Fibroblast of lung (primary cell): ENCODE data around the gene MICAL3. TPM values are rescaled to one million over a fixed set of nuclear protein-coding genes. Genes with fewer than 3 reads are reported as not detected.
A peak's percentile ranks its signal among the peaks of the same experiment; 100 is the strongest.
"Not testable (repeated sequence)": the region's sequence is repeated elsewhere in the genome, so short reads cannot be mapped to it uniquely, and the experiment has no call there.

Experiments
- DNase-seq, 2 donors: peaks; one replicate each; pipeline versions ENCODE4 v3.0.0 to v3.0.0-alpha.2; 2010; ENCODE audit warnings: low read depth in 2 of 2
- H2AFZ ChIP-seq: 2 replicates; pipeline ENCODE4 v1.5.1; 2012; ENCODE audit warnings: low read length, control low read depth, inconsistent platforms
- H3K27ac ChIP-seq: 2 replicates; pipeline ENCODE4 v1.5.1; 2011; ENCODE audit warnings: low read length, control low read depth; ENCODE audit not compliant: insufficient read depth
- H3K27me3 ChIP-seq: 2 replicates; pipeline ENCODE4 v1.5.1; 2011; ENCODE audit warnings: mild to moderate bottlenecking, low read length; ENCODE audit not compliant: control insufficient read depth, insufficient read depth
- H3K36me3 ChIP-seq: 2 replicates; pipeline ENCODE4 v1.5.1; 2011; ENCODE audit warnings: low read length; ENCODE audit not compliant: control insufficient read depth, insufficient read depth
- H3K4me1 ChIP-seq: 2 replicates; pipeline ENCODE4 v1.5.1; 2011; ENCODE audit warnings: low read length; ENCODE audit not compliant: control insufficient read depth, insufficient read depth; ENCODE audit errors: extremely low read depth
- H3K4me2 ChIP-seq: 2 replicates; pipeline ENCODE4 v1.5.1; 2011; ENCODE audit warnings: low read length, control low read depth; ENCODE audit not compliant: insufficient read depth; ENCODE audit errors: extremely low read depth
- H3K4me3 ChIP-seq, 4 experiments: fragments of 200-600 bp in 1 of 4; sonication (generic) in 1 of 4; replicated peaks in 1 of 4; 2 replicates each; pipeline ENCODE4 v1.5.1; 2011 to 2016; ENCODE audit warnings: low read length in 4 of 4, low read depth in 3 of 4, mild to moderate bottlenecking in 3 of 4, control low read depth in 2 of 4, inconsistent platforms in 1 of 4, mixed read lengths in 1 of 4; ENCODE audit not compliant: insufficient read depth in 1 of 4; ENCODE audit errors: control extremely low read depth in 1 of 4
- H3K79me2 ChIP-seq: 2 replicates; pipeline ENCODE4 v1.5.1; 2012; ENCODE audit warnings: mild to moderate bottlenecking, low read length, inconsistent platforms; ENCODE audit not compliant: control insufficient read depth, insufficient read depth
- H3K9ac ChIP-seq: 2 replicates; pipeline ENCODE4 v1.5.1; 2011; ENCODE audit warnings: mild to moderate bottlenecking, low read length, control low read depth; ENCODE audit not compliant: insufficient read depth
- H3K9me3 ChIP-seq: 2 replicates; pipeline ENCODE4 v1.5.1; 2012; ENCODE audit warnings: low read depth, low read length; ENCODE audit not compliant: control insufficient read depth, insufficient read depth
- H4K20me1 ChIP-seq: 2 replicates; pipeline ENCODE4 v1.5.1; 2011; ENCODE audit warnings: low read length; ENCODE audit not compliant: control insufficient read depth, insufficient read depth; ENCODE audit errors: extremely low read depth
- CTCF ChIP-seq, 2 donors: IDR thresholded peaks in 1 of 2; conservative IDR thresholded peaks in 1 of 2; 1 replicate in 1 of 2; 2 replicates in 1 of 2; pipeline ENCODE4 v1.5.1; 2011 to 2012; ENCODE audit warnings: low read length in 2 of 2, control low read depth in 1 of 2, inconsistent platforms in 1 of 2, low read depth in 1 of 2, mild to moderate bottlenecking in 1 of 2
- EZH2 ChIP-seq: IDR thresholded peaks from 2 replicates; pipeline ENCODE4 v1.5.1; 2012; ENCODE audit warnings: low read length, control low read depth, mild to moderate bottlenecking; ENCODE audit errors: missing control alignments
- polyA plus RNA-seq, 2 donors: library from polyadenylated mRNA; depleted of rRNA in 1 of 2; stranded (reverse) in 1 of 2; unstranded in 1 of 2; fragments of >200 nt; gene quantifications; 2 replicates each; pipeline ENCODE4 v1.2.1, GENCODE V29; 2011 to 2012; ENCODE audit warnings: missing spikeins in 1 of 2
- total RNA-seq: library from RNA; depleted of rRNA; stranded (reverse); fragments of >200 nt; gene quantifications from 2 replicates; pipeline ENCODE4 v1.2.1, GENCODE V29; 2014

The MICAL3 gene
- total and polyA plus RNA-seq, 2 donors (not counting 1 experiment from before 2014, with no cell fraction given), result 10.8 to 22.6 TPM

GRCh38 chr22:18028817-18029527 is 4.6 kb upstream of the MICAL3 start:
- TF ChIP-seq EZH2 (no peak), CTCF (conservative IDR thresholded peaks at IDR 0.05 in 1 of 2, IDR thresholded peaks at IDR 0.05 in 1 of 2; ENCODE audit: low read depth in 1 of 2, low read length in 2 of 2) (no peak)

GRCh38 chr22:18025898-18026297 is 1.5 kb upstream of the MICAL3 start:
- H4K20me1 ChIP-seq, H3K36me3 ChIP-seq, H3K27me3 ChIP-seq, H3K4me3 ChIP-seq, H3K9me3 ChIP-seq, H3K4me2 ChIP-seq, DNase-seq, H2AFZ ChIP-seq, H3K27ac ChIP-seq, H3K4me1 ChIP-seq, H3K9ac ChIP-seq, H3K79me2 ChIP-seq: not testable (repeated sequence)

More at GRCh38 chr22:18028817-18029527, 4.6 kb upstream of the MICAL3 start:
- no peak overlapping the region for H3K4me3 ChIP-seq
- no peak overlapping the region for H3K9ac ChIP-seq
- peaks cover 14% of the 10 kb centered on the region for H3K4me1 ChIP-seq
- H3K27me3 ChIP-seq, result no peaks in the 10 kb centered on the region
- no peak overlapping the region for H3K4me2 ChIP-seq
- H3K36me3 ChIP-seq, result no peaks in the 10 kb centered on the region
- H2AFZ ChIP-seq, result no peak overlapping the region
- no peak overlapping the region for H3K27ac ChIP-seq
- no peaks in the 10 kb centered on the region for H3K9me3 ChIP-seq
- no peaks in the 10 kb centered on the region for H4K20me1 ChIP-seq
- DNase-seq, result no peak
- no peaks in the 10 kb centered on the region for H3K79me2 ChIP-seq

GRCh38 chr22:18024956-18025720 is 777 bp upstream of the MICAL3 start:
- peaks cover 2% of the 10 kb centered on the region for H3K4me1 ChIP-seq
- H3K79me2 ChIP-seq, result no peaks in the 10 kb centered on the region
- no peaks in the 10 kb centered on the region for H4K20me1 ChIP-seq
- H3K27me3 ChIP-seq, result no peaks in the 10 kb centered on the region
- no peaks in the 10 kb centered on the region for H3K9me3 ChIP-seq
- no peak for TF ChIP-seq CTCF (conservative IDR thresholded peaks at IDR 0.05 in 1 of 2, IDR thresholded peaks at IDR 0.05 in 1 of 2; ENCODE audit: low read depth in 1 of 2, low read length in 2 of 2)
- TF ChIP-seq EZH2, result no peak
- peak overlapping the region; percentile 98 for H2AFZ ChIP-seq
- no peak overlapping the region for H3K27ac ChIP-seq
- H3K4me2 ChIP-seq, result peak overlapping the region; percentile 92
- peak overlapping the region; percentile 33 to 70 (median 46) for H3K4me3 ChIP-seq
- DNase-seq, result no peak
- H3K9ac ChIP-seq, result no peak overlapping the region
- no peaks in the 10 kb centered on the region for H3K36me3 ChIP-seq
